Immature natural killer cell (primary cell): ENCODE data around the gene KAZN. TPM values are rescaled to one million over a fixed set of nuclear protein-coding genes. Genes with fewer than 3 reads are reported as not detected.

ENCODE experiments used
- DNase-seq, 3 donors: peaks; one replicate each; pipeline ENCODE4 v3.0.0; 2022; ENCODE audit warnings: mixed read lengths in 1 of 3
- H3K27ac Mint-ChIP-seq, 6 donors: one replicate each; pipeline ENCODE4 v1.8.0; 2020; ENCODE audit warnings: mixed read lengths in 6 of 6, mild to moderate bottlenecking in 5 of 6, inconsistent platforms in 4 of 6, moderate library complexity in 3 of 6
- H3K27me3 Mint-ChIP-seq, 3 donors: one replicate each; pipeline ENCODE4 v1.8.0; 2020 to 2021; ENCODE audit warnings: low read depth in 3 of 3, mild to moderate bottlenecking in 3 of 3, mixed read lengths in 3 of 3, moderate library complexity in 3 of 3, inconsistent platforms in 1 of 3
- H3K36me3 Mint-ChIP-seq, 3 donors: one replicate each; pipeline ENCODE4 v1.8.0; 2020; ENCODE audit warnings: mixed read lengths in 3 of 3, inconsistent platforms in 2 of 3, mild to moderate bottlenecking in 2 of 3
- H3K4me1 Mint-ChIP-seq, 2 donors: one replicate each; pipeline ENCODE4 v1.8.0; 2020; ENCODE audit warnings: inconsistent platforms in 2 of 2, mild to moderate bottlenecking in 2 of 2, mixed read lengths in 2 of 2, moderate library complexity in 1 of 2
- H3K4me3 Mint-ChIP-seq, 5 donors: one replicate each; pipeline ENCODE4 v1.8.0; 2020; ENCODE audit warnings: mild to moderate bottlenecking in 5 of 5, mixed read lengths in 5 of 5, inconsistent platforms in 3 of 5, moderate library complexity in 3 of 5
- H3K9me3 Mint-ChIP-seq, 6 donors: one replicate each; pipeline ENCODE4 v1.8.0; 2020; ENCODE audit warnings: mild to moderate bottlenecking in 6 of 6, mixed read lengths in 6 of 6, inconsistent platforms in 4 of 6, moderate library complexity in 3 of 6
- polyA plus RNA-seq, 3 donors: library from polyadenylated mRNA; unstranded; fragments of 300-500 nt; fragmentation: Illumina TruSeq; gene quantifications; one replicate each; pipeline ENCODE4 v1.2.3, GENCODE V29; 2021

The KAZN gene
- polyA plus RNA-seq, 3 donors from 2014 or later, result 0.24 TPM; not detected in 2

DNA sequence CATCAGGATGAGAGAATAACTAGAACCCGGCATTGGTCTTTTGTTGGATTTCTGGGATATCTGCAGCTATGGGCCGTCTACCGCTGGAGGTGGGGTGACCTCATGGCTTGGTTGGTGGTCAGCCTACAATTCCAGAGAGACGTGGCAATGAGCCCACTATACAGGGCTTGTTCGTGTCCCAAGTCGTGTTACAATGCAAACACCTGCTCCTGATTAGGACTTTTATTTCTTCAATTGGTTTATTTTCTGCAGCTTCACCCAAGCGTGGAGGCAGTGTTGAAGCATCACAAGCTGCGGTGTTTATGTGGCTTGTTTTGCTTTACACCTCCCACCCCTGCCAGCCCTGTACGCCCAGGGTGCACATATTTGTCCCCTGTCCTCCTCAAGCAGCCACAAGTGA, 343.4 kb downstream of the KAZN start:
- H3K4me3 Mint-ChIP-seq, result no peak overlapping the region
- no peak overlapping the region for H3K27ac Mint-ChIP-seq
- H3K9me3 Mint-ChIP-seq, result no peaks in the 10 kb centered on the region
- H3K4me1 Mint-ChIP-seq, result no peaks in the 10 kb centered on the region
- no peaks in the 10 kb centered on the region for H3K36me3 Mint-ChIP-seq
- H3K27me3 Mint-ChIP-seq, result peaks cover 0 to 6% (median 5%) of the 10 kb centered on the region in 3 donors
- DNase-seq, result no peak

- no peak overlapping the region for H3K27ac Mint-ChIP-seq
- H3K36me3 Mint-ChIP-seq, result no peaks in the 10 kb centered on the region
- peaks cover 2 to 6% (median 4%) of the 10 kb centered on the region in 3 donors for H3K27me3 Mint-ChIP-seq
- no peaks in the 10 kb centered on the region for H3K9me3 Mint-ChIP-seq
- DNase-seq, result no peak
- no peak overlapping the region for H3K4me3 Mint-ChIP-seq
- no peaks in the 10 kb centered on the region for H3K4me1 Mint-ChIP-seq
These were observed 346.0 kb downstream of the KAZN start for GRCh38 chr1:14944471-14944985.

DNA sequence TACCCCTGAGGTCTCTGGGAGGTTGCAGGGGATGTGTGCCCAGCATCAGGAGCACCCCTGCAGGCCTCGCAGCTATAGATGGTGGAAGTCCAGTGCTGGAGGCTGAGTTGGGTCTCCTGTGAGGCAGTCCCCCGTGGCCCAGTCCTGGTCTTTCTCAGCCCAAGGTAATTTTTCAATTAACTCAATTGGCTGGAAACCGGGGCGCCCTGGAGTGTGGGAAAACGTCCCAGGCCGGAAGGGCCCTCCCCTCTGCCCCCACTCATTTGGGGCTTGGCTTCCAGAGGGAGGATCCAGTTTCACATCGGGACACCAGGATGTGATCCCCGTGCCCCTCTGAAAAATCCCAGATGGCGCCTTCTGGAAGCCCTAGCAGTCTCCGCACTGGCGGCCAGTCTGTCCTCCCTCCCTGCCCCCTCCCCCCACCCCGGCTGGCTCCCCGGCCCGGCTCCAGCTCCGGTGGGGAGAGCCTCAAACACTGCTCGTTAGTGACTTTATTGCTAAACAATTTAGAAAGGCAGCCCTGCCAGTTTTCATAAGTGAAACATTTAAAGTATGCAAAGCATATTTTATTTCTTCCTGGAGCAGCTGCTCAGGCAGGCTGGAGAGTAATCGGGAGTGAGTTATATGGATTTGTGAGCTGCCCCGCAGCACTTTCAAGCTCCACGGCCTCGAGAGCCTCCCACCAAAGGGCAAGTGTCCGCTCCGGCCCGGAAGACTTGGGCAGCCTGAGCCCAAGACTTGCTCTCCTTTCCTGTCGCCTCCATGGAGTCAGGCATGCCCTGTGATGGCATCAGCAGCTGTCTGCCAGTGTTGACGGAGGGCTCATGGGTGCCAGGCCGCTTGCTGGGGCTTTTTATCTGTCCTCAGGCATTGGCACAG, 346.9 kb downstream of the KAZN start:
- H3K36me3 Mint-ChIP-seq, result no peaks in the 10 kb centered on the region
- H3K4me3 Mint-ChIP-seq, result no peak overlapping the region
- H3K27ac Mint-ChIP-seq, result no peak overlapping the region
- no peaks in the 10 kb centered on the region for H3K9me3 Mint-ChIP-seq
- no peak for DNase-seq
- no peaks in the 10 kb centered on the region for H3K4me1 Mint-ChIP-seq
- peaks cover 2 to 6% (median 2%) of the 10 kb centered on the region in 3 donors for H3K27me3 Mint-ChIP-seq

DNA sequence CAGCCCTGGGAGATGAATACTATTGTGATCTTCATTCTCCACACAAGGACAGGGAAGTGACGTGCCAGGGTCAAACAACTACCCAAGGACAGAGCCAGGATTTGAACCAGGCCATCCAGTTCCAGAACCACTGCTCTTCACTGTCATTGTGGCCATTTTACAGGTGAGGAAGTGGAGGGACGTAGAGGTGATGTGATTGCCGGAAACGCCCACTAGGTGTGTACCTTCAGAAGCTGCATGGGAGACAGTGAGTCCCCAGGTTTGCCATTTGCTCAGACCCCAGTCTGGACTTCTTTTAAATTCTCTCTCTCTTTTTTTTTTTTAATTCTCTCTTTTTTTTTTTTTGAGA, 347.5 kb downstream of the KAZN start:
- no peaks in the 10 kb centered on the region for H3K36me3 Mint-ChIP-seq
- peaks cover 2 to 6% (median 2%) of the 10 kb centered on the region in 3 donors for H3K27me3 Mint-ChIP-seq
- H3K27ac Mint-ChIP-seq, result no peak overlapping the region
- no peak overlapping the region for H3K4me3 Mint-ChIP-seq
- no peak for DNase-seq
- H3K4me1 Mint-ChIP-seq, result no peaks in the 10 kb centered on the region
- no peaks in the 10 kb centered on the region for H3K9me3 Mint-ChIP-seq

DNA sequence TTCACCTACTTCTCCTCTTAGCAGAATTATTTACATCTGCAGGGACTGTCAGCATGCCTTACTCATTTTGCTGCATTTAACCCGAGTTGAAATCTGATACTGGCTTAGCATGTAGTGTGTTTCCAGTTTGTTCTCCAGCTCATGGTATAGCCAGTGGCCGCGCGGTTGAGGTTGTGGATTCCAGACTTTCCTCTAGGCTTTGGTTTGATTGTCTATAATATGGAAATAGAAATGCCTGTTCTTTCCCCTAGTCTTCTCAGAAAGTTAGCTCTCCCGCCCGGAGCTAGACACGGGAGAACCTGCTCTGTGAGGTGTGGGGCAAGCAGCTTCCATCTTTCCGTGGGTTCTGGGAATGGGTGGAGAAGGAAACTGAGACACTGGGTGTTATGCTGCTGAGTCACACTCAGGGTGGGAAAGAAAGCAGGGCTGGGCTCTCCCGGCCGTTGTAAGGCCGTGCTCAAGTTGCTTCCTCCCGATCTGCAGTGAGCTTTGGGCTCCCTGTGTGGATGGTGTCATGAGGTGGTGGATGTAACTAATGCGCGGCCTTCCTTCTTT, 348.3 kb downstream of the KAZN start:
- no peak overlapping the region for H3K4me3 Mint-ChIP-seq
- DNase-seq, result no peak
- no peaks in the 10 kb centered on the region for H3K36me3 Mint-ChIP-seq
- peaks cover 2 to 4% (median 2%) of the 10 kb centered on the region in 3 donors for H3K27me3 Mint-ChIP-seq
- H3K4me1 Mint-ChIP-seq, result no peaks in the 10 kb centered on the region
- H3K27ac Mint-ChIP-seq, result no peak overlapping the region
- H3K9me3 Mint-ChIP-seq, result no peaks in the 10 kb centered on the region

GRCh38 chr1:14947421-14947820, 348.9 kb downstream of the KAZN start:
- peaks cover under 1 to 4% (median 2%) of the 10 kb centered on the region in 3 donors for H3K27me3 Mint-ChIP-seq
- H3K27ac Mint-ChIP-seq, result no peak overlapping the region
- H3K9me3 Mint-ChIP-seq, result no peaks in the 10 kb centered on the region
- H3K36me3 Mint-ChIP-seq, result no peaks in the 10 kb centered on the region
- H3K4me1 Mint-ChIP-seq, result no peaks in the 10 kb centered on the region
- DNase-seq, result no peak
- H3K4me3 Mint-ChIP-seq, result no peak overlapping the region

DNA sequence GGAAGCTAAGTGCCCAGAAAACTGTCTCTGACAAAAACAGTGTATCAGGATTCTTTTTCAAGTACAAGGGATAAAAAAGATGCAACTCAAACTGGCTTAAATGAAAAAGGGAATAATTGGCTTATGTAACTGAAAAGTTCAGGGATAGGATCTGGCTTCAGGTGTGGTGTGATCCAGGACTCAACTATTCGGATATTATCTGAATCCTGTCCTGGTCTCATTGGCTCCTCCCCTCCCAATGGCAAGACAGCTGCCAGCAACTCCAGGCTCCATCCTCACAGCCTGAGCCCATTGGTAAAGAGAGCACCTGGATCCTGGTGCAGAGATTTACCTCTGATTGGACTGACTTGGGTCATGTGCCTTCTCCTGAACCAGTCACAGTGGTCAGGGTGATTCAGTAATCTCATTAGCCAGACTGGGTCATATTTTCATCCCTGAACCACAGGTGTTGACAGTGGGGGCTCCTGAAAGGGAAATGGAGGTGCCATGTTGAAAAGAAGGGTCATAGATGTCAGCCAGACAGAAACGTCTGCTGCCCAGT, 349.7 kb downstream of the KAZN start:
- no peak for DNase-seq
- Mint-ChIP-seq H3K27me3 (peaks cover 0 to 5% (median 4%) of the 10 kb centered on the region in 3 donors), H3K4me1 (no peaks in the 10 kb centered on the region), H3K36me3 (no peaks in the 10 kb centered on the region), H3K9me3 (no peaks in the 10 kb centered on the region), H3K4me3 (no peak overlapping the region), H3K27ac (no peak overlapping the region)

DNA sequence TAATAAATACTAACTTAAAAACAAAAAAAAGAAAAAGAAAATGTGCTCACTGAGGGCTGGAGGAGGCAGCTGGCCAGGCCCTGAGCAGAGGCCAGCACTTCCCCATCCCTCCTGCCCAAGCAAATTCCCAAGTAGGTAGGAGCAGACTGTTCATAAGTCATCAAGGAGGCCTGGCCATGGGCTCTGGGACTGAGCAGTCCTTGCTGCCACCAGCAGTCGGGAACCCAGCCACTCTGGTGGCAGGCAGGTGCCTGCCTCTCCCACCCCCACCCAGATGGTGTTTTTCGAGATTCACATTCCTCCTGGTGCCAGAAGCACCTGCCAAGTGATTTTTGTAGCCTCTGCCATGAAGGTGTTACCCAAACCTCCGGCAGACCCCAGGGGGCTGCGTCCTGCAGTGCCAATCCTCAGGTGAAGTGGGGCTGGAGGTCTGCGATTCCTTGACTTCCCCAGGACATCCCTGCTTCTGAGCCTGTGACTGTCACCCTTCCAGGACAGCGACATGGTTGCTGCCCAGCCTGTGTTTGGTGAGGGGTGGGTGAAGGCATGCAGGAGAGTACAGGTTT, 350.9 kb downstream of the KAZN start:
- no peak overlapping the region for H3K27ac Mint-ChIP-seq
- DNase-seq, result no peak
- H3K27me3 Mint-ChIP-seq, result peaks cover 0 to 6% (median 4%) of the 10 kb centered on the region in 3 donors
- no peaks in the 10 kb centered on the region for H3K36me3 Mint-ChIP-seq
- H3K9me3 Mint-ChIP-seq, result no peaks in the 10 kb centered on the region
- H3K4me3 Mint-ChIP-seq, result no peak overlapping the region
- H3K4me1 Mint-ChIP-seq, result no peaks in the 10 kb centered on the region

GRCh38 chr1:14949836-14950713, 351.6 kb downstream of the KAZN start:
- H3K4me3 Mint-ChIP-seq, result no peak overlapping the region
- no peaks in the 10 kb centered on the region for H3K4me1 Mint-ChIP-seq
- H3K27me3 Mint-ChIP-seq, result peaks cover 0 to 6% (median 0%) of the 10 kb centered on the region in 3 donors
- H3K9me3 Mint-ChIP-seq, result no peaks in the 10 kb centered on the region
- H3K36me3 Mint-ChIP-seq, result no peaks in the 10 kb centered on the region
- no peak overlapping the region for H3K27ac Mint-ChIP-seq
- no peak for DNase-seq

- DNase-seq, result no peak
- Mint-ChIP-seq H3K27ac (no peak overlapping the region), H3K27me3 (peaks cover 0 to 6% (median 0%) of the 10 kb centered on the region in 3 donors), H3K36me3 (no peaks in the 10 kb centered on the region), H3K4me1 (no peaks in the 10 kb centered on the region), H3K4me3 (no peak overlapping the region), H3K9me3 (no peaks in the 10 kb centered on the region)
These were observed 353.3 kb downstream of the KAZN start for GRCh38 chr1:14951766-14952165.

- no peak for DNase-seq
- H3K4me1 Mint-ChIP-seq, result no peaks in the 10 kb centered on the region
These were observed 354.3 kb downstream of the KAZN start for GRCh38 chr1:14952626-14953314.

GRCh38 chr1:14954210-14954609, 355.7 kb downstream of the KAZN start:
- no peaks in the 10 kb centered on the region for H3K36me3 Mint-ChIP-seq
- H3K9me3 Mint-ChIP-seq, result no peaks in the 10 kb centered on the region
- no peaks in the 10 kb centered on the region for H3K4me1 Mint-ChIP-seq
- DNase-seq, result no peak
- no peak overlapping the region for H3K4me3 Mint-ChIP-seq
- H3K27ac Mint-ChIP-seq, result no peak overlapping the region
- H3K27me3 Mint-ChIP-seq, result peaks cover 0 to 5% (median 0%) of the 10 kb centered on the region in 3 donors

More at GRCh38 chr1:14952626-14953314, 354.3 kb downstream of the KAZN start:
- Mint-ChIP-seq H3K27me3 (peaks cover 0 to 6% (median 0%) of the 10 kb centered on the region in 3 donors), H3K4me3 (no peak overlapping the region), H3K9me3 (no peaks in the 10 kb centered on the region), H3K27ac (no peak overlapping the region), H3K36me3 (no peaks in the 10 kb centered on the region)

DNA sequence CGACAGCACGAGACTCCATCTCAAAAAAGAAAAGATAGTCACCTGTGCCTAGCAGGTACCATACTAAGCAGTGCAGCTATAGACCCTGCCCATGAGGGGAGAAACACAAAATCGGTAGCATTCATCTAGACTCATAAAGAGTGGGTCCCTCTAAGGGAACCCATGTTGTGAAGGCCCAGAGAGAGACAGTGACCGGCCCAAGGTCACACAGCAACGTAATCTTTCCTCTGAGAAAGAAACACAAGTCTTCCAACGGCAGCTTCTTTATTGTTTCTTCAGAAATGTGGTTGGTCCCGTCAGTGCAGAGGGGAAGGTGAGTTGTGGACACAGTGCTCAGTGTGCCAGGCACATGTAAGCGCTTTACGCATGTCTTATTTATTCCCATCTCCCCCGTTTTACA, 356.4 kb downstream of the KAZN start:
- Mint-ChIP-seq H3K4me1 (no peaks in the 10 kb centered on the region), H3K27me3 (peaks cover 0 to 5% (median 2%) of the 10 kb centered on the region in 3 donors), H3K4me3 (no peak overlapping the region), H3K27ac (peak overlapping the region in 1 of 6 donors; percentile 40), H3K36me3 (no peaks in the 10 kb centered on the region), H3K9me3 (no peaks in the 10 kb centered on the region)
- DNase-seq, result no peak
